Stimulated activated CD4-positive, alpha-beta T cell treated with anti-CD3 and anti-CD28 coated beads, TNF-alpha, amount 100 ng/mL, for 1 hour (primary cell): ENCODE results near the gene LOXL3.
"Not testable (repeated sequence)": the region's sequence is repeated elsewhere in the genome, so short reads cannot be mapped to it uniquely, and the experiment has no call there.

Experiments used
- DNase-seq, 3 donors: peaks; one replicate each; pipeline ENCODE4 v3.0.0-alpha.2; 2020; ENCODE audit warnings: low read depth in 3 of 3, low spot score in 1 of 3

Gene LOXL3

DNA sequence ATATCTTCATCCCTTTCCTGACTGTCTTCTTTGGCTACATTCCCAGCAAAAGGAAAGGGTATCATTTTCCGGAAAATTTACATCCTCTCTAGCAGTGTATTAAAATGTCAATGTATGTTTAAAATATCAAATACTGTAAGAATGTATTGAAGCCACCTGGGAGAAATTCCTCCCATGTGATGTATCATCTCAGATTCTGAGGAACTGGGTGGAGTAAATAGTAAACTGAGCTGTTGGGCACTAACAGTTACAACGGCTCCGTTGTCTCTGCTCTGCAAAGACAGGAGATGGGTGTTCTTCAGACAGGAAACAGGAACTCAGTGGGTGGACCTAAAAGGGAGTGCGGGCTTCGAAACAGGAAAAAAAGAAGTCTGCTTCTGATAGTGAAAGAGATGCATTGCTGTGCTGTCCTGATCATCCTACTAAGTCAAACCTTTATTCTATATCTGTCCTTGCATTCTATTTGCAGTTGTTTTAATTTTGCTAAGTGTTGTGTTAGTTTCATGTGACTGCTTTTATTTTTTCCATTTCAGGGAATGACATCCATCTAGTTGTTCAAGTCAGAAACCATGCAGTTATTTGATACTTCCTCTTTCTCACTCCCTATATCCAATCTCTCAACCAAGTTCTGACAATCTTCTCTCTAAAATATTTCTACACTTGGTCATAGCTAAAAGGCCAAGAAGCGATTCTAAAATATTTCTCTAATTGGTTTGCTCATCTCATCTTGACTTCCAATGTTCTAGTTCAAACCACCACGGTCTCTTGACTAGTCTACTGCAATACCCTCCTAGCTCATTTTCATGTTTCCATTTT is 20.2 kb upstream of the LOXL3 start:
- DNase-seq, result no peak

DNA sequence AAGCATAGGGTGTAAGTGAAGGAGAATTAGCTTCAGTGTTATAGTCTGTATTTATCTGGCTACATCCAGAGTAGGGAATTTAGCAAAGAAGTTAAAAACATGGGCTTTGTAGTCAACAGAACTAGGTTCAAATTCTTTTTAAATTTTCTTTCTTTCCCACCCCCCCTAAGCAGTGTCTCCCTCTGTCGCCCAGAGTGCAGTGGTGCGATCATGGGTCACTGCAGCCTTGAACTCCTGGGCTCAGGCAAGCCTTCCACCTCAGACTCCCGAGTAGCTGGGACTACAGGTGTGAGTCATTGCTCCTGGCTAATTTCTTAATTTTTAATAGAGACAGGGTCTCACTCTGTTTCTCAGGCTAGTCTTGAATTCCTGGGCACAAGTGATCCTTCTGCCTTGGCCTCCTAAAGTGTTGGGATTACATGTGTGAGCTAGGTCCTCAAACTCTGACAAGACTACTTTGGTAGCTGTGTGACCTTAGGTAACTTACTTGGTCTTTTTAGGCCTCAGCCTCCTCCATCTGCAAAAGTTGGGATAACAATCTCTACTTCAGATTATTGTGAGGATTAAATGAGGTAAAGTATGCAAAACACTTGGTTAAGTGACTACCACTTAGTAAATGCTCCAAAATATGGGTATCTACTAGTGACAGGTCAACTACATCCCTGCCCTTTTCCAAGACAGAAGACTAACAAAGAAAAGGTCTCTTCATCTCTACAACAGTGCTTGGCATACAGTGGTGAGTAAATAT is 18.6 kb upstream of the LOXL3 start:
- no peak for DNase-seq

DNA sequence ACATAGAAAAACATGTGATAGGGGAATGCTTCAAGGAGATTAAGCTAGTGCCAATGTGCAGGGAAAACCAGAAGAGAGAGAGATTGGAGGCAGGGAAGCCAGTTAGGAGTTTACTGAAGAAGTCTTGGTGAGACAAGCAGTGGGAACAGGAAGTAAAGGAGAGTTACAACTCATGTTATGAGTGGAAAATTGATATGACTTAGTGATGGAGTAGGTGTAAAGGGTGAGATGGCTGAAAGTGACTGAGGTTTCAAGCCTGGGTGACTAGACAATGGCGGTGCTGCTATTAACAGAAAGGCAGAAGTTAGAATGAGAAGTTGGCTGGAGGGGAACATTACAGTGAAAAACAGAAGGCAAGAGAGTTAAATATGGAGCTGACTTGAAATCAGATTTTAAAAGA is 17.3 kb upstream of the LOXL3 start:
- no peak for DNase-seq

DNA sequence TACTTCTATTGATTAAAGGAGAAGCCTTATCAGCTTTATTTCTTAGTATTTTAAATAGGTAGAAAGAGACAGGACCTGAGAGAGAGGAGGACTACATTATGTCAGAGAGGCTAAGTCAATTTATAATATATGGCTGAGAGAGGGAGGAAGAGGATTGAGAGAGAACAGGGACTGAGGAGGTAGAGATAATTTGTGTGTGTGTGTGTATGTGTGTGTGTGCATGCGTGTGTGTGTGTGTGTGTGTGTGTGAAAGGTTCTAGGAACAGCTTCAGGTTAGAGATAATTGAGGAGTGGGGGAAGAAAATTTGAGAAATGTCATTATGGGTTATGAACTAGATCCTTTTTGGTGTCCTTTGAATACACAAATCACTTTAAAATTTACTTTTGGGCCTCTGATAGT is 15.9 kb upstream of the LOXL3 start:
- DNase-seq, result no peak

DNA sequence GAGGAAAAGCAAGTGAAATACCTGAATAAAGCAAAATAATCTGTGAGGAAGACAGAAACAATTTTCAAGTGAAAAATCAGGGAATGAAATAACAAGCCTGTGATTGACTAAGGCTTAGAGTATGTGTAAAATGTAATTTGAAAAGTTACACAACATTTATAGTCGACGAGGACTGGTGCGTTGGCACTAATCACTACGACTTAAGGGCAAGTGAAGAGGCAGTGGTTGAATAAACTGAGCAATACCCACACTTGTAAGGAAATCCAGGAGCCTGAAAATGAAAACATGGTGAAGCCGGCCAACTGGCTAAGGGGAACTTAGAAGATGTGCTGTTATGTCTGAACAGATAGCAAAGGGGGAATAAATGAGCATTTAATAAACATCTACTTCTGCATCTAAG is 14.1 kb upstream of the LOXL3 start:
- no peak for DNase-seq

DNA sequence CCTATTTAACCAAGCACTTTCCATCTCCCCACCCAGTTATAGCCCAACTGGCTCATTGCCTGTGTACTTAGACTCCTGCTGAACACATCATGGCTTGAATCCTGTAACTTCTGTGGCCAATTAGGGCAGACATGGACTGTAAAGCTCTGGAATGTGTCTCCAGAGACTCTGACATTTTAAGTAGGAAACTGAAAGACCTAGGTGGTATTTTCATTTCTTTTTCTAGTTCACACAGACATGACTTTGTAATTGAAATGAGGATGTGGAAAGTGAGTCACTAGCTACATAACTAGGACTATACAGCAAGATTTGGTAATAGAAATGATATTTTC is 13.0 kb upstream of the LOXL3 start:
- no peak for DNase-seq

DNA sequence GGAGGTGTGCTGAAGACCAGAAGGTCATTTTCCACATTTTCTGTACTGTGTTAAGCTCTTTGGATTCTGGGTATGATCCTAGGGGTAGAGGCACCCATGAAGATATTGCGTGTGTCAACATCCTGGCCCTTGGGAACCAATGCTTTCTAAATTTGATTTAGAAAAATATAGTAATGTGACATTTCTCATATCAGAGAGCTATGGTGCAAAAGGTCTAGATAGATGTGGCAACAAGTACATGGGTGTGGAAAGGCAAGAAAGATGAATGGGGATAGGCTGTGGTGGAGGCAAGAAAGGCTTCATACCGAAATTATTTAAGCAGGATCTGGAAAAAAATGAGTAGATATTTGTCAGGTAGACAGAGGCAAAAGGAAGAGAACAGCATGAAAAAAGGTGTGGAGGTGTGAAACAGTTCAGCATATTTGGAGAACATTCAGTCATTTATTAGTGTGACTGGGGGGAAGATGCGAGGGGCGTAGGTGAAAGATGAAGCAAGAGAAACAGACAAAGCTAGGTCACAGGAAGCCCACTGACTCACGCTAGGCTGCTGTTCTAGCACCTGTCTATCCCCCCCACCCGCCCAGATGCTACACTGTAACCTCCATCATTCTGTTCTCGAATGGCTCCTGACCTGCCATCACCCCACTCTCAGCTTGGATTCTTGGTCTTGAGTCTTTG is 12.5 kb upstream of the LOXL3 start:
- no peak for DNase-seq

DNA sequence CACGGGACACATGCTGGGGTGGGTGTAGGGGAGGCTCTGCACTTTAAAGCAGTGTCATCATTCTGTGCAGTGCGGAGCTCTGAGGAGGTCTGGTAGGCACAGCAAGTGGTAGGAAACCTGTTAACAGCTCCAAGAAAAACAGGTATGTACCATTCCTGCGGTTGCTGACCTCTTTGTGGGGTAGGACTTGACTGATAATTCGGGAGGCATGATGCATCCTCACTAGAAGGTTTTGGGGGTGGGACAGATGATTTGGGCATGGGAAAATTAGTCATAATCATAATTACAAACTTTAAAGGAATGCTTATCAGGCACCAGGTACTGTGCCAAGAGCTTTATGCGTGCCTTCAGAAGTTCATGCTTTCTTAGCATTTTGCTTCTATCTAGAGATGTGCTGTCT is 10.5 kb upstream of the LOXL3 start:
- DNase-seq, result no peak

DNA sequence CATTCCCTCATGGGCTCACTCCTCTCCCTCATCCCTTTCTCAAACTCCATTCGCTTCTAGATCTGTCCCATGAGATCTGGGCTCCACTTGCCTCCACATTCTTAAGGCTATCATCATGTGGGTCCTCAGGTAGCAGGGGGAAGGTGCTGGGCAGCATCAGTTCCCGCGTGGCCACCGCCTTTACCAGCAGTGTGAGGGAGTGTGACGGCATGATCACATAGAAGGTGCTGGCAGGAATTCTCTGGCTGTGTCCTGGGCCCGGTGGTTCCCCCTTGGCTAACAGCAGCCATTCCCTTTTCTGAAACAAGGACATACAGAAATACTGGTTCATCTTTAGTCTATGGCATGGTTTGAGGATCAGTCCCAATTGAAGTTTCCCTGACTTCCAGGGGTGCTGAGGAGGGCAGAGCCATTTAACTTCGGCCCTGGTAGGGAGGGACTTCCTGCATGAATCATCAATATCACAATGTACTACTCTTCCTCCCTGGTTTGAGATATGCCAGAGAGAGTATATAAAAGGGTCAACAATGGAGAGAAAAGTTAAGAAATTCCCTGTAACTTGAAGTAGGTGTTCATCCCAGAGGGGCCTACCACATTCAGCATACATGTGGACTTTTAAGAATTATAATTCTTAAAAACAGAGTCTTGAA is 8.5 kb upstream of the LOXL3 start:
- DNase-seq, result no peak

DNA sequence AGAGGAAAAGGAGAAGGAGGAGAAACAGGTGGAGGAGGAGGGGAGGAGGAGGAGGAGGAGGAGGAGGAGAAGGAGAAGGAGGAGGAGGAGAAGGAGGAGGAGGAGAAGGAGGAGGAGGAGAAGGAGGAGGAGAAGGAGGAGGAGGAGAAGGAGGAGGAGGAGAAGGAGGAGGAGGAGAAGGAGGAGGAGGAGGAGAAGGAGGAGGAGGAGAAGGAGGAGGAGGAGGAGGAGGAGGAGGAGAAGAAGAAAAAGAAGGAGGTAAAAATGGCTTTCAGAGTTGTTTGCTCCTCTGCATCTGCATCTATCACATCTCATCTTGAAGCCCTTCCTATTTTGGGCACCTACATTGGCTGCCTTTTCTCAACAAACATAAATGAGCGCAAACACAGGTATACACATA is 7.3 kb upstream of the LOXL3 start:
- not testable (repeated sequence) for DNase-seq

DNA sequence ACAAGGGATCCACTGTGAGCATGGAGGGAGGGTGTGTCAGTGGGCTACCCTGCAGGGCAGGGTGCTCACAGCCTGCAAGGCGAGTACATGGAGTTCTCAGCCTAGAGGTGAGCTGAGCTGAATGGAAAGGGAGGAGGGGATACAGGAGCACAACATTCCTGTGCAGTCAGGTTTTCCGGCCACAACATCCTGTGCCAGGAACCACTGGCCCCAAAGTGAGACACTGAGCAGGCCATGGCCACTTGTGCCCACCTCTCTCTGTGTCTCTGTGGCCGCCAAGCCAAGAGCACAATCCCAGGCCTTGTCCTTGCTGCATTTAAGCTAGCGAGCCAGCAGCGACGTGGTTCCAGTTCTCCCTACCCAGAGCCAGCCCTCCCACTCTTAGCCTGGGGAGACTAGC is 6.8 kb upstream of the LOXL3 start:
- no peak for DNase-seq

DNA sequence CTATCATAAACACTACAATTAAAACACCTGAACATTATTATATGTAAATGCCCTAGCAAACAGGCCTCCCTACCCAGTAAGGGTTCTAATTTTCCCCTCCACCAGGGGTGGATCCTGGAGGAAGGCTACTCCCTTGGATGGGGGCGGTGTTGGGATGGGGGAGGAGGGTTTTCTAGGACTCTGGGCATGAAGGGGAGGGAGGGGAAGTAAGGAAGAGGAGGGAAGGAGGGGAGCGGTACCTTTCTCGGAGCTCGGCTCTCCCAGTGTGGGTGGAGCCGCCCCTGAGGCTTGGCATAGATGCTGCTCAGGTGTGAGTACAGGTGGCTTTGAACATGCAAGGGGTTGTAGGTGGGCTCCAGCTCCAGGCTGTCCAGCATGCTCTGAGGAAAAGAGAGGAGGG is 6.2 kb upstream of the LOXL3 start:
- no peak for DNase-seq

DNA sequence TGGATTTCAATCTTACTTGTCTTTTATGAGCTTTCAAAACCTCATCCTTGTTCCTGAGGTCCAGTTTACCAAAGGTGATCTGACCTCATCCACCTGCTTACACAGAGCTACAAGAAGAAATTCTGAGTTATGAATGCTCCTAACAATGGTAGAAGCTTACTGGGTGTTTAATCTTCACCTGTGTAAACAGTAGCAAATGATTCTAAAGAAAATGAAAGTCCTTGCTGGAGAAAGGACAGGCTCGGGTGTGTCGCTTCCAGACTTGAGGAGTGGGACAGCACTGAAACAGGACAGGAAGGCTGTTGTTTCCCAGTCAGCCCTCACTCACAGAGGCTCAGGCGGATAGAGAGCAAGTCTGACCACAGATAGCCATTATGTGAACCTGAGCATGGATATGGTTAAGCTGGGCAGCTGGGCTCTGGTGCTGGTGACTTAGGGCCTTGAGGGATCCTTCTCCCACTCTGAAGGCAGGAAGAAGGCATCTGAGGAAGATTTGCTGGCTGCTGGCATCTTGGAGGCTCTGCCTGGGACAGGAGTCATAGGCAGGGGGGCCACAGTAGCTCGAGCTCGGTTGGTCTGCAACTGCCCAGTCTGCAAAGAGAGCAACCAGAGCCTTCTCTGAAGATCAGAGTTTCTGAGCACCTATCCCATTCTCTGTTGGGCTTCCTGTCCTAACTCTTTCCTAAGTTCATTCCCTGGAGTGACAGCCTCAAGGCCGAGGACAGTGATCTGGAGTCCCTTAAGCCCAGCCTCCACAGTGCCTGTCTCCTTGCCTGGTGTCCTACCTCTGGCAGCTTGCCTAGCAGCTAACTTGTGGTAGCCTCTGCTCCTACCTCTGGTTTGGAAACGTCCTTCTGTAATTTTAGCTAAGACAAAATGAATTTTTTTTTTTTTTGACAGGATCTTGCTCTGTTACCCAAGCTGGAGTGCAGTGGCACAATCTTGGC is 4.8 kb upstream of the LOXL3 start:
- no peak for DNase-seq

DNA sequence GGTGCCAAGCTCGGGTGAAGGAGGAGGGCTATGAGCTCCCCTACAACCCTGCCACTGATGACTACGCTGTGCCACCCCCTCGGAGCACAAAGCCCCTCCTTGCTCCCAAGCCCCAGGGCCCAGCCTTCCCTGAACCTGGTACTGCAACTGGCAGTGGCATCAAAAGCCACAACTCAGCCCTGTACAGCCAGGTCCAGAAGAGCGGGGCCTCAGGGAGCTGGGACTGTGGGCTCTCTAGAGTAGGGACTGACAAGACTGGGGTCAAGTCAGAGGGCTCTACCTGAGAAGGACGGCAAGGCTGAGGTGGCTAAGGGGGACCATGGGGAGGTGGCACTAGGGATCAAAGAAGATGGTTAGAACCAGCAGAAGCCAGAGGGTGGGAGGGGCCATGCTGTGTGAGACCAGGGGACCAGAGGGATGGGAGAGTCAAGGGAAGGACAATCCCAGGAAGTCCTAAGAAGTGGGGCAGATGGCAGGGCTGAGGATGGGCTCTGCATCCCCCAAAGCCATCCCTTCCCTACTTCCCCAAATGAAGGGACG is 3.2 kb upstream of the LOXL3 start:
- no peak for DNase-seq

DNA sequence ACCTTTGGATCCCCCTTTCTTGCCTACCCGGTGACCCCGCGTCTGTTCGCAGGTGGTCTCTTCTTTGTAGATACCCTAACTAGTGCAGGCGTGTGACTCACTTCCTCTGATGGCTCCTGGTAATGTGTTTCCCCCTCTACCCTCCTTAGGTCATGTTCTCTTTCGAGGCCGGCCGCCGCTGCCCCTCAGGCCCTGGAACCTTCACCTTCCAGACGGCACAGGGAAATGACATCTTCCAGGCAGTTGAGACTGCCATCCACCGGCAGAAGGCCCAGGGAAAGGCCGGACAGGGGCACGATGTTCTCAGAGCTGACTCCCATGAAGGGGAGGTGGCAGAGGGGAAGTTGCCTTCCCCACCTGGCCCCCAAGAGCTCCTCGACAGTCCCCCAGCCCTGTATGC is 2.4 kb upstream of the LOXL3 start:
- no peak for DNase-seq

DNA sequence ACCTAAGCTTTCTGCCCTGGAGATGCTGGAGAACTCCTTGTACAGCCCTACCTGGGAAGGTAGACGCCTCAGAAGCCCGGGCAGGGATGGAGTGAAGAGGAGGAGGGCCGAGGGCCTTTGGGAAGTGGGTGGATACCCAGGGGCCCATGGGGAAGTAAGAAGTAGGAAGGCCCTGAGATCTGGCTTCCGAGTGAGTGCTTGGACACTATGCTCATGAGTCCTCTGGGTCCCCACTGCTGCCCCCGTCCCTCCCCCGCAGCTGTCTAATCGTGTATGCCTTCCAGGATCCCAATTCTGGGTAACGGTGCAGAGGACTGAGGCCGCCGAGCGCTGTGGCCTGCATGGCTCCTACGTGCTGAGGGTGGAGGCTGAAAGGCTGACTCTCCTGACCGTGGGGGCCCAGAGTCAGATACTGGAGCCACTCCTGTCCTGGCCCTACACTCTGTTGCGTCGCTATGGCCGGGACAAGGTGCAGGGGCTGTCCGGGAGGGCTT is 1.9 kb upstream of the LOXL3 start:
- no peak for DNase-seq

DNA sequence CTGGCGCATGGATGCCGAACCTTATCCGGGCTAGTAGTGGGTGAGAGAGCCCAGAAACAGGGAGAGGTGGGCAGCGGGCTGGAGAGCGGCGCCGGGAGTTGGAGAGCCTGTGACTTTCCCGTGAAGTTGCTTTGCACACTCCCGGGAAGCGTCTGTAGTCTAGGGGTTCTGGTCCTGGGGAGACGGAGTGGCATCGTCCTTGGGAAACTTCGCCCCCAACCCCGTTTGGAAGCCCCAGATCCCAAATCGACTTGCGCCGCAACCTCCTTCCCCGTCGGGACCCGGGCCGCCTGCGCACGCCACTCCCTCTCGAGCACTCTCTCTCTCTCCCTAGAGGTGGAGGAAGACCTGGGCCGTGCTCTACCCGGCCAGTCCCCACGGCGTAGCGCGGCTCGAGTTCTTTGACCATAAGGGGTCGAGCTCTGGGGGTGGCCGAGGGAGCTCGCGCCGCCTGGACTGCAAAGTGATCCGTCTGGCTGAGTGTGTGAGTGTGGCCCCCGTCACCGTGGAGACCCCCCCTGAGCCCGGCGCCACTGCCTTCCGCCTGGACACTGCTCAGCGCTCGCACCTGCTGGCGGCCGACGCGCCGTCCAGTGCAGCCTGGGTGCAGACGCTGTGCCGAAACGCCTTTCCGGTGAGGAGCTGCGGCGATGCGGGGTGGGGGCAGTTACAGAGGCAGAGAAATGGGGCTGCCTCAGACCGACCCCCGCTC is 1.2 kb upstream of the LOXL3 start:
- peak in 1 of 3 donors; percentile 25 for DNase-seq

DNA sequence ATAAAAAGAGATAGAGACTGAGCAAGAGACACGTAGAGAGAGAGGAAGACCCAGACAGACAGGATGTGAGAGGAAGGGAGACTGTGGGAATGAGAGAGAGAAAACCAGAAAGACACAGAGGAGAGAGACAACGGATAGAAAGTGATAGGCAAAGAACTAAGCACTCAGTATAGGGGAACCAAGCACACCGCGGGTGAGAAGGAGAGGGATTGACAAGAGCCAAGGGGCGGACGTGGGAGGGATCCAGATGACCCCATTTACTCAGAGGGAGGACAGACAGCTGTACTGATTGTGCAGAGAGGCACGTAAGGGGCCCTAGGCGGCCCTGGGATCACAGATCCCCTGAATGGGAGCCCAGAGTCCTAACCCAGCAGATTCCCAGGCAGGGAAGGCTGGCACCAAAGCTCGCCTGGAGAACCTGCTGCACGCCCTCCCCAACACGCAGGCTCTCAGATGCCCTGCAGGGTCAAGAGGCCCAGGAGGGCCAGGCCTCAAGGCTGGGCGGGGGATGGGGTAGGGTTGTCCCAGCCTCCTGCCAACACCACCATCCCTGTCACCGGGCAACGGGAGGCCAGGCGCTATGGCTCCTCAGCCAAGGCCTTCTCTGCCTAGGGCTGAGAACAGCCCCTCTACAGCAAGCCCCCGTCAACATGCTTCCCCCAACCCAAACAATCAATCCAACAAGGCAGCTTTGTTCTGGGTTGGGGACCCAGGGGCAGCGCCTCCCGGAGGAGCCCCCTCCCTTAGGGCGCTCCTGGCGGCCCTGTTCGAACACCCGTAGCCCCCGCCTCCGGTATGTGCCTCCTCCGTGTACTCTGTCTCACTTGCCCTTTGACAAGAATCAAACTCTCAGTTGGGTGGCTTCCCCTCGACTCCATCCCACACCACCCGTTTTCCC is 579 bp downstream of the LOXL3 start:
- DNase-seq, result no peak
